Measurements from ENCODE around the gene SNTA1. TPM values are rescaled to one million over a fixed set of nuclear protein-coding genes. Genes with fewer than 3 reads are reported as not detected.
"Not testable (repeated sequence)": the region's sequence is repeated elsewhere in the genome, so short reads cannot be mapped to it uniquely, and the experiment has no call there.

SNTA1 gene
- total RNA-seq, 1 donor from 2014 or later = 2.6 TPM

DNA sequence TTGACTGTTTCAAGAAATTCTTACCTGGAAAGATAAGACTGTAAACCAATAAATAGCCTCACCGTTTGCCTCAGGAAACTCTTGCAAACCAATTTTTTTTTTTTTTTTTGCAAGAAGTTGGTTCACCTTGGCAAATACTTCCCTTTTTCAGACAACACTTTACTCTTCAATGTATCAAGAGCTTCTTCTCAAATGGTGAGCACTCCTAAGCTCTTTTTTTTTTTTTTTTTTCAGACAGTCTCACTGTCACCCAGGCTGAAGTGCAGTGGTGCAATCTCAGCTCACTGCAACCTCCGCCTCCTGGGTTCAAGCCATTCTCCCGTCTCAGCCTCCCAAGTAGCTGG is 22.7 kb upstream of the SNTA1 start:
- intact Hi-C loops (cut with micrococcal nuclease) = no loop called here

DNA sequence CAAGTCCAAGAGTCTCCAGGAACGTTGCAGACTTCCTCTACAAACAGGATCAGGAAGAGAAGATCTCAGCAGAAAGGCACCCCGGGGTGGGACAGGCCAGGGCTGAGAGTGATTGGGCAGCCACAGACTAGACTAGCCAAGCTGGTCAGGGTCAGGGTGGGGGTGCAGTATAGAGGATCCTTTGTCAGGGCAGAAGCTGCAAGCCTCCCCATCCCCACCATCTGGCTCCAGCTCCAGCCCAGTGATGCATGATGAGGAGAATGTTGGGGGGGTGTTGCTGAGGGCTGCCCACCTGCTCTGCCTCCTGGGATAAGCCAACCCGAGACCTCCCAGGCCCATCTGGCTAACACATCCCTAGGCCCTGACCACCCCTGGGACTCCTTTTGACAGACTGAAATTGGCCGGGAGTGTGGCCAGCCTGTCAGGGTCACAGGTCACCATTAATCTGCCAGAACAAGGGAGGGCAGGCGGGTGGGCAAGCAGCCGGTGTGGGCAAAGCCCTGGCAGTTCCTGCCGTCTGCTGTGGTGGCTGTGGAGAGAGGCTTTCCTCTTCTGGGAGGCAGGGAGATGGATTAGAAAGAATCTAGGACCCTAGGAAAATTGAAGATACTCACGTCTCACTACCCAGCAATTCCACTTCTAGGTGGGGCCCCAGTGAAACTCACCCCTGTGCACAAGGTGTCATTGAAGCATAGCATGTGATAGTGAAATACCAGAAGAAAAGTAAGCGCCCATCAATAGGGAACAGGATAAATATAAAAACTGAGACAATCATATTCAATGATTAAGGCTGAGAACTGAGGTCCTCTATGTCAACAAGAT is 22.1 kb upstream of the SNTA1 start:
- intact Hi-C loops (cut with micrococcal nuclease) = no loop called here

DNA sequence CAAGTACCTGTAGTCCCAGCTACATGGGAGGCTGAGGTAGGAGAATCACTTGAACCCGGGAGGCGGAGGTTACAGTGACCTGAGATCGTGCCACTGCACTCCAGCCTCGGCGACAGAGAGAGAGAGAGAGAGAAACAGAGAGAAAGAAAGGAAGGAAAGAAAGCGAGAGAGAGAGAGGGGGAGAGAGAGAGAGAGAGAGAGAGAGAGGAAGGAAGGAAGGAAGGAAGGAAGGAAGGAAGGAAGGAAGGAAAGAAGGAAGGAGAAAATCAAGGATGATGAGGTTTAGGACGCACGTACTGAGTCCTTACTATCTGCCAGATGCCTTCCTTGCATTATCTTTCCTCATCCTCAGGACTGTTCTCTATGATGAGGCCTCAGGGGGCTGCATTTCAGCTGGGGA is 21.2 kb upstream of the SNTA1 start:
- intact Hi-C loops (cut with micrococcal nuclease) = not testable (repeated sequence)

DNA sequence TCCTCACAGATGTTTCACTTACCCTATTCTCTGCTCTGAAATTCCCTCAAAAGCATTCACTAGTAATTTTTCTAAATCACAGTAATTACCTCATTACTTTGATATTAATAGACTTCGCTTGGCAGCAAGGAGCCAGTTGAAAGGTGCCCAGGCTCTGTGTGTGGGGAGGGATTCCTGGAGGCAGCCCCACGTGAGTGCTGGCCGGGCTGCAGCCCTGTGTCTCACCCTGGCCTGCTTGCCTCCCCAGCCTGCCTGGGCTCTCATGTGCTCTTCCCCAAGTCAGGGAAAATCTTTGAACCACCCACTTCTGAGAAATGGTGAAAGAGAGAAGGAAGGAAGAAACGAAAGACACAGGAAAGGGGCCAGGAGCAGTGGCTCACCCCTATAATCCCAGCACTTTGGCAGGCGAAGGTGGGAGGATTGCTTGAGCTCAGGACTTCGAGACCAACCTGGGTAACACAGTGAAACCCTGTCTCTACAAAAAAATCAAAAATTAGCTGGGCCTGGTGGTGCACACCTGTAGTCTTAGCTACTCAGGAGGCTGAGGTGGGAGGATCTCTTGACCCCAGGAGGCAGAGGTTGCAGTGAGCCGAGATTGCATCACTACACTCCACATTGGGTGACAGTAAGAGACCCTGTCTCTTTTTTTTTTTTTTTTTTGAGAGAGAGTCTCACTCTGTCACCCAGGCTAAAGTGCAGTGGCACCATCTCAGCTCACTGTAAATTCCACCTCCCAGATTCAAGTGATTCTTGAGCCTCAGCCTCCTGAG is 20.0 kb upstream of the SNTA1 start:
- intact Hi-C loops (cut with micrococcal nuclease) = no loop called here

DNA sequence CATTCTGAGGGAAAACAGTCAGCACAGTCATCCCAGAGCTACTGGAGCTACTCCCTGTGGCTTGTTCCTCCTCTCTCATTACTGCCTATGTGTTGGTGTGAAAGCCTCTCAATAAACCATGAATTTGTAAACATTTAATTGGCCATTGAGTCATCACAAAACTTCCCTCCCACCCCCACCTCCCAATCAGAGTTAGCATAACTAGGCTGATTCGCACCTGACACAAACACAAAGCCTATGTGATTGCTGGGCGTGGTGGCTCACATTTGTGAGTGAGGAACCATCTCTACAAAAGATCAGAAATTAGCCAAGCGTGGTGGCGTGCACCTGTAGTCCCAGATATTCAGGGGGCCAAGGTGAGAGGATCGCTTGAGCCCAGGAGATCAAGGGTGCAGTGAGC is 17.1 kb upstream of the SNTA1 start:
- intact Hi-C loops (cut with micrococcal nuclease) = no loop called here

DNA sequence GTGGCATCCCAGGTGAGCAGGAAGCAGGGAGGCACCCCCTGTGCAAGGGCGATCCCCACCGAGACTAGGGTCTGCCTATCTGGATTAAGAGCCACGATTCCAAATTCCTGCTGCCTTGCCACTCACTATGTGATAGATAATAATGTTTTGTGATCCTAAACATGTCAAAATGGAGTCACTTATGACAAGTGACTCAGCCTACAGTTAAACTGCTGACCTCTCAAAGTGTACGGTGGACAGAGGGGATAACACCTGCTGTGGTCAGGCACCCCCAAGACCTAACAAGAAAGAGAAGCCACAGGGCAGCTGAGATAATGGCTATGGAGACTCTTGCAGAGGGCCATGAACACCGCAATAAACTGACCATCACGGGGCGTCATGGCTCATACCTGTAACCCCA is 16.0 kb upstream of the SNTA1 start:
- intact Hi-C loops (cut with micrococcal nuclease) = loop anchor here (5.0 kb wide), 1 partner anchor 193 kb away; no protein-coding TSS in a partner anchor

DNA sequence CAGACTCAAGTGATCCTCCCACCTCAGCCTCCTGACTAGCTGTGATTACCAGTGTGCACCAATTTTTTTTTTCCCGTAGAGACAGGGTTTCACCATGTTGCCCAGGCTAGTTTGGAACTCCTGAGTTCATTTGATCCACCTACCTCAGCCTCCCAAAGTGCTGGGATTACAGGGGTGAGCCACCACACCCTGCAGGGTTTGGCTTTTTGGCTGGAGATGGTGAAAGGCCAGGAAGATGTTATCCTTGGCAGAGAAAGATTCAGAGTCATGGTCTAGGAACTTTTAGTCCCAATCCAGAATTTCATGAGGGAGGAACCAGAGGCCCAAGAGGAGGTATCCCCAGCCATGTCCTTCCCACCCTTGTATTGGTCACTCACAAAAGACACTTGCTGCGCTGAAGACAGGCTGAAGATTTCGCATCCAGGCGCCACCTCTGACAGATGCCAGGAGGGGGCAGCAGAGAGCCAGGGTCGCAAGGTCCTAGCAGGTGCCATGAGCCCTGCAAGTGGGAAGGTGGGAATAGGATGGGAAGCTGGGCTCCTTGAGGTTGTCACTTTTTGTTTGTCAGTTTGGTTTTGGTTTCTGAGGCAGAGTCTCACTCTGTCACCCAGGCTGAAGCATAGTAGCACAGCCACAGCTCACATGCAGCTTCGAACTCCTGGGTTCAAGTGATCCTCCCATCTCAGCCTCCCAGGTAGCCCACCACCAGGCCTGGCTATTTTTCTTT is 13.5 kb upstream of the SNTA1 start:
- intact Hi-C loops (cut with micrococcal nuclease) = loop anchor here (2.0 to 5.0 kb wide), 3 partner anchors 195 to 276 kb away; no protein-coding TSS in a partner anchor

DNA sequence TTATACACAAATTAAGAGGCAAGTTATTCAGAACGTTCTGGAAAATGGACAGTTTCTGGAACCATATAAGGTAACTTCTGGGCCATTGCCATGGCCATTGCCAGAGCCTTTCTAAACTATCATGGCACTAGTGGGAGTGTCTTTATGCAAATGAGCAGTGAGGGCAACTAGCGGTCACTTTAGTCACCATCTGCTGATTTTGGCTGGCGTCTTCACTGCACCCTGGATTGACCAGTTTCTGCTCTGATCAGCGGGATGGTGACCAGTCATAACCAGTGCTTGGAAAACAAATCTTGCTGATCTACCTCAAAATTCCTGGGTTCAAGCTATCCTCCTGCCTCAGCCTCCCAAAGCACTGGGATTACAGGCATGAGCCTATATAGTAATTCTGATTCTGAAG is 7.3 kb upstream of the SNTA1 start:
- intact Hi-C loops (cut with micrococcal nuclease) = no loop called here

DNA sequence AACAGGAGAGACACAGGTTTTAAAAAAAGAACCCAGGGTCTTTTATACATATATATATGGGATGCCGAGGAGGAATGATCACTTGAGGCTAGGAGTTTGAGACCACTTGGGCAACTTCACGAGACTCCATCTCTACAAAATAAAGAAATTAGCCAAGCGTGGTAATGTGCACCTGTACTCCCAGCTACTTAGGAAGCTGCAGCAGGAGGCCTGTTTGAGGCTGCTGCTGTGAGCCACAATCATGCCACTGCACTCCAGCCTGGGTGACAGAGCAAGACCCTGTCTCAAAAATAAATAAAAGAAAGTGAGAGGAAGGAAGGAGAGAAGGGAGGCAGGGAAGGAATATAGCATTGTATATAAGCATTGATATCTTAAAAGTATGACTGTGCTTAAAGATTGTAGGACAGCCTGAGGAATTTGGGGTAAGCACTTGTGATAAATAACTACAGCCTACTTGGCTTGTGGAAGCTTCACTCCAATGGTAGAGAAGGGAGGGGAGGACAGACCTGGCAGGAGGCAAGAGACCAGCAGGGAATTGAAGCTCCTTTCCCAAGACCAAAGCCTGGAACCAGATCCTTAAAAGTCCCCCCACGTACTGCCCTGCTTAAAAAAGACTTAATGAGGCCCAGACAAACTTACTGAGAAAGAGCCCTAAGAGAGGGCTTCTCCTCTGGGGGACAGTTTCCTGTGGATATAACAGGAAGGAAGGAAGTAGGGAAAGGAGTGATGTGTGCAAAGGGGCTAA is 2.5 kb upstream of the SNTA1 start:
- intact Hi-C loops (cut with micrococcal nuclease) = no loop called here

DNA sequence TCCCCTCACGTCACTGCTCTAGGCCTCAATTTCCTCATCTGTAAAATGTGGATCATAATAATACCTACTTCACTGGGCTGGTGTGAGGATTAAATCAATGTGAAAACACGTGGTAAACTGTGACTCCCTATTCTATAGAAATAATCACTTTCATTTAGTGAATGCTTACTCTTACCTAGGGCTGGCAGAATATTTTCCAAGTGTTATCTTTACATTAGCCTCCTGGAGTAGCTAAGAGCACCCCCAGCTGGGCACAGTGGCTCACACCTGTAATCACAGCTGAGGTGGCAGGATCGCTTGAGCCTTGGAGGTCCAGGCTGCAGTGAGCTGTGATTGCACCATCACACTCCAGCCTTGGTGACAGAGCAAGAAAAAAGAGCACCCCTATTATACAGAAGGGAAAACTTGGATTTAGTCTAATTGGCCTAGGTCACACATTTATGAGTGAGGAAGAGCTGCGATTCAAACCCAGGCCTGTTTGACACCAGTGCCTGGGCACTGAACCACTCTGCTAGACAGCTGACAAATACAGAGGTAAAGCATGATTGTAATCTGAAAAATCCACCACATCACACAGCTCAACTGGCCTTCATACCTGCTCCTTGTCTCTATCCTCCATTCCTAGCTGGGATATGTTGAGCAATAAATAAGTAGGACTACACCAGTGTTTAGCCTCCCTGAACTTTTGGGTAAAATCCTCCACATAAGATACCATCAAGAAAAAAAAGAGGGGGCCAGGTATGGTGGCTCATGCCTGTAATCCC is 1.4 kb upstream of the SNTA1 start:
- intact Hi-C loops (cut with micrococcal nuclease) = loop anchor here (1.0 to 5.0 kb wide), 3 partner anchors 44 to 287 kb away; partner anchors contain the start of genes CBFA2T2, CDK5RAP1 and ZNF341

DNA sequence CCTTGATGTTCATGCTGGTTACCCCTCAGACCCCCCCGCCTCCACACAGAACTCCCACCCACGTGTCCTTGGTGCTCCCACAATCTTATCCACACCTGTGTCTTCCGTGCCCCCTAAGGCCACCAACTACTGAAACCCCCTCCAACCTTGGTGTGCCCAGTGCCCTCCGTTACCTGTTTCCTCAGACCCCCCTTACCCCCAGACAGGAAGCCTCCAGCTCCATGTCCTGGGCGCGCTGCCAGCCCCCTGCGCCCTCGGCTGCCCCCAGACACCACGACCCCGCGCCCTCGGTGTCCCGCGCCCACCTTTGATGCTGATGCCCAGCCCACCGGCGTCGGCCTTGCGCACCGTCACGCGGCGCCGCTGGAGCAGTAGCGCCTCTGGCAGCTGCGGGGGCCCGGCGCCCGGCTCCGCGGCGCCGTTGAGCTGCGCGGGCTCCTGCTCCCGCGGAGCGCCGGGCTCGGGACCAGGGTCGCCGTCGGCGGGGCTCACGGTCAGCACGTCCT is 504 bp downstream of the SNTA1 start:
- intact Hi-C loops (cut with micrococcal nuclease) = loop anchor here (1.0 to 5.0 kb wide), 4 partner anchors 220 to 550 kb away; partner anchors contain the start of genes CHMP4B, RALY and ZNF341

DNA sequence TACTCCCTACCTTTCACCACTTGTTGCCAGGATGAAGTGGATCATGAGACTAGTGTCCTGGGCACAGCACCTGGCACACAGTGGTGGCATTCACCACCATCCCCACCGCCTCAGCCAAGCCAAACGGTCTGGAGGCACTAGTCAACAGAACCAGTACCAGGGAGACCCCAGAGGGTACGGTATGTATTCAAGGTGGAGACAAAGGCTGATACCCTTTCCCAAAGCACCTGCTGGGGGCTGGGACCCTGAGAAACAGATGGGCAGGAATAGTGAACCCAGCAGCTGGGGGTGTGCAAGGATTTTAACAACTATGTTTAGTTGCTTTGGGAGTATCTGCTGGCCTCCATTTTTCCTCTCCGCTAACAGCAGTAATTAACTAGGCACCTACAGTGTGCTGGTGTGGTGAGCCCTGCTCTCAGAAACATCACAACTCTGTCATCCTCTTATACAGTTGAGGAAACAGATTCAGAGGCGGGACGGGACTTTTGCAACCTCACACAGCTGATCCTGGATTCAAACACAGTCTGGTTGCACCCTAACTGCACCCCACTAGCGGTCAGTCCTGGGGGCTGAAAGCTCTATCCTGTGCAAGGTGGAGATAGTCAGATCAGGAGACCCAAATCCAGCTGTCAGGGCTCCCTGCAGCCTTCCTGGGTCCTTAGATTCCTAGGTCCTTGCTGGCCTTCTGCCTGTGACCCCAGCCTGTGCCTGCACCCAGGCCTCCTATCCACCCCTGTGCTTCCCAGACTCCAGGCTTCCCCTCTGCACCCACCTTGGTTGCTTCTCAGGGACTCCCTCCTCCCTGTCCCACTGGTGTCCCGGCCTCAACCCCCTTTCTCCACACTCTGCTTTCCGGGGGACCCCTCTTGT is 1.2 kb downstream of the SNTA1 start:
- intact Hi-C loops (cut with micrococcal nuclease) = loop anchor here (1.0 to 5.0 kb wide), 4 partner anchors 221 to 551 kb away; partner anchors contain the start of genes CHMP4B, RALY and ZNF341

DNA sequence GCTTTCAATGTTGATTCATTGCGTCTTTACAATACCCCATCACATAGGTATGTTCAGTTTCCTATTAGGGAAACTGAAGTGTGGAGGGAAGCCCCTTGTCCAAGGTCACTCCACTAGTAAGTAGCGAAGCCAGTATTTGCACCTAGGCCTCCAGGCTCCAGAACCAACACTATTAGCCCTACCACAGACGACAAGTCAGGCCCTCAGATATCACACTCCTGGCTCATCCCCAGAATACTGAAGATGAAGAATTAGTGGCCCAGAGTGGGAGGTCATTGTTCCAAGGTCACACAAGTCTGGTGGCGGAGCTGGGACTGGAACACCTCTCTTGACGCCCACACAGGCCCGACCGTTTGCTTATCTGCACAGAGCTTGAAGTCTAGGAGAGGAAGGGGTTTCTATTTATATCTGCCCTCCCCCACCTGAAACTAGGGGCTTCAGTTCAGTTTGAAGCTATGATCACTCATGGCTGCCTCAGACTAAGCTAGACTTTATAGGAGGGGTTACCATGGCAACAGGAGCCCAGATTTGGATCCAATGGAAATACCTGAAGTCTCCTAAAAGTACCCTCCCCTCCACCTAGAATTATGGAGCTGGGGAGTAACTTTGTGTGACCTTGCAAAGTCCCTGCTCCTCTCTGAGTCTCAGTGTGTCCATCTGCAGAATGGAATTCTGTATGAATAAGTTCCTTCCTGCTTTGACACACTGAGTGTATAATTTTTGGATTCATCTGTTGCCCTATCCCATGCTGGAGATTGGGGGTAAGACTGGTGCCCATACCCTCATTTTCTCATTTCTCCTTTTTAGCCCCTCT is 2.2 kb downstream of the SNTA1 start:
- intact Hi-C loops (cut with micrococcal nuclease) = loop anchor here (5.0 kb wide), 1 partner anchor 291 kb away; the partner anchor contains the start of gene ZNF341

DNA sequence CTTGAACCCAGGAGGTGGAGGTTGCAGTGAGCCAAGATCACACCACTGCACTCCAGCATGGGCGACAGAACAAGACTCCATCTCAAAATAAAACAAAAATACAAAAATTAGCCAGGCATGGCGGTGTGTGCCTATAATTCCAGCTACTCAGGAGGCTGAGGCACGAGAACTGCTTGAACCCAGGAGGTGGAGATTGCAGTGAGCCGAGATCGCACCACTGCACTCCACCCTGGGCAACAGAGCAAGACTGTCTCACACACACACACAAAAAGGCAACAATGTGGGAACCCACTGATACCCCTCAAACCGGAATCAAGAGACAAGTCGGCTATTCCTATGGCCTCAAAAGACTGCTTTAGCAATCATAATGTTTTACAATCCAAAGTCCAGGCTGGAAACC is 3.0 kb downstream of the SNTA1 start:
- intact Hi-C loops (cut with micrococcal nuclease) = loop anchor here (5.0 kb wide), 1 partner anchor 292 kb away; the partner anchor contains the start of gene ZNF341

DNA sequence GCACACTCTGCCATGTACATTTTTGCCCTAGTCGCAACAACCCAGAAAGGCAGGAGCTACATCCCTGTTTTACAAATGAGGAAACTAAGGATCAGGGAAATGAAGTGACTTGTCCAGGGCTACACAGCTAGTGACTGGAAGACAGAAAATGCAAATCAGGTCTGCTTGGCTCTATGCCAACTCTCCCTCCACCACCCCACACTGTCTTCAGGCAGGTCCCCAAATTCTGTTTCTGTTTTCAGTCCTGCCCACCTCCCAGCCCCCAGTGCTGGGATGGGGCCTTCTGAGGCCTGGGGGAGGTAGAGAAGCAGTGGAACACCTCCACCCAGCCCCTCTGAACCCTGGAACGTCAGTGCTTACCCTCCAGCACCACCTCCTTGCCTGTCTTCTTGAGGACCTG is 5.1 kb downstream of the SNTA1 start:
- intact Hi-C loops (cut with micrococcal nuclease) = no loop called here

DNA sequence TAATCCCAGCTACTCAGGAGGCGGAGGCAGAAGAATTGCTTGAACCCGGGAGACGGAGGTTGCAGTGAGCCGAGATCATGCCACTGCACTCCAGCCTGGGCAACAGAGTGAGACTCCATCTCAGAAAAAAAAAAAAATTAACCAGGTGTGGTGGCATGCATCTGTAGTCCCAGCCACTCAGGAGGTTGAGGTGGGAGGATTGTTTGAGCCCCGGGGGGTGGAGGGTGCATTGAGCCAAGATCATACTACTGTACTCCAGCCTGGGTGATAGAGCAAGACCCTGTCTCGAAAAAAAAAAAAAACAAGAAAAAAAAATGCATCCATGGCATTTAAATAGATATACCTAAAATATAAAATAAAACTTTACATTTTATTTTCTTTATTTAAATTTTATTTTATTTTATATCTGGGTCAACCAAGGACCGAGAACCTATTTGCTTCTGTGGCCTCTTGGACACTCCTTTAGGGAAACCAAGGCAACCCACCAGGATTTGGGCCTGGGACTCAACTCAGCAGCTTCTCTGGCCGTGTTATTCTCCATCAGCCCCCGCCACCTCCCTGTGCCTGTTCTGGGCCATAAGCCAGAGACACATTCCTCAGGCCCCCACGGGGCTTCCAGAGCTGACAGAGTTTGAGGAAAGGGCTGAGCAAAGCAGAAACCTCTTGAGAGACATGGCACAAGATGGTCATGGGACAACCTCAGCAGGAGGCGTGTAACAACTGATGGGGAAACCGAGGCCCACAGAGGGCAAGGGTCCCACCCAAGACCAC is 6.2 kb downstream of the SNTA1 start:
- intact Hi-C loops (cut with micrococcal nuclease) = no loop called here

DNA sequence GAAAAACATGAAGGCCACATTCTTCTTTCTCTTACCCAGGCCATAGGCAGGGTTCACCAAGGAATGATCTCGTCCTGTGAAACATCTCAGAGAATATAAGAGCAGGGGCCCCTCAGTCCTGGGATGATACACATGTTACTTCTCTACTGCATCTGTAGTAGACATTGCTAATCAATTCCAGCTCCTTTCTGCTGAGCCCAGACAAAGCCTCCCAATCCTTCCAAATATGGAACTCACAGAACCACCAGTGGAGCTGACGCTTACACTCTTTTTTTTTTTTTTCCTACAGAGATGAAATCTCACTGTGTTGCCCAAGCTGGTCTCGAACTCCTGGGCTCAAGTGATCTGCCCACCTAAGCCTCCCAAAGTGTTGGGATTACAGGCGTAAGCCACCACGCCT is 9.1 kb downstream of the SNTA1 start:
- intact Hi-C loops (cut with micrococcal nuclease) = no loop called here

All from T-helper 2 cell treated with Interferon-gamma antibody and Interleukin-4, amounts not matched to agents 100 ng/mL and 5 ng/mL, for 36 hours (primary cell).